Common myeloid progenitor, CD34-positive (primary cell): Measurements from ENCODE around the gene DCAF7.
A peak's percentile ranks its signal among the peaks of the same experiment; 100 is the strongest.

ENCODE experiments used
- CTCF ChIA-PET: fragments of 350-600 bp; sonication (Branson Sonifier 250); formaldehyde crosslinking; loops from one replicate; lab custom pipeline; 2021; ENCODE audit warnings: antibody characterized with exemption; lab: Charles Lee
- POLR2A ChIA-PET: fragments of 350-600 bp; sonication (Branson Sonifier 250); formaldehyde crosslinking; loops from one replicate; lab custom pipeline; 2021; ENCODE audit warnings: antibody characterized with exemption; lab: Charles Lee
- DNase-seq, 3 donors: peaks; one replicate each; pipeline versions ENCODE4 v3.0.0 to v3.0.0-alpha.2; 2013
- H3K27ac ChIP-seq, 2 experiments: 1 replicate in 1 of 2; 2 replicates in 1 of 2; pipeline ENCODE4 v1.7.0; 2013; ENCODE audit warnings: inconsistent platforms in 2 of 2, low read length in 2 of 2, mild to moderate bottlenecking in 2 of 2, low read depth in 1 of 2, moderate library complexity in 1 of 2; ENCODE audit not compliant: severe bottlenecking in 2 of 2, insufficient read depth in 1 of 2, poor library complexity in 1 of 2
- H3K27me3 ChIP-seq, 5 experiments: replicated peaks in 2 of 5; 1 replicate in 3 of 5; 2 replicates in 2 of 5; pipeline versions ENCODE4 v1.6.1 to v1.7.0; 2013; ENCODE audit warnings: low read length in 4 of 5, mild to moderate bottlenecking in 2 of 5, moderate library complexity in 2 of 5, inconsistent platforms in 1 of 5; ENCODE audit not compliant: insufficient read depth in 5 of 5, control insufficient read depth in 4 of 5
- H3K36me3 ChIP-seq, 4 experiments: 1 replicate in 2 of 4; 2 replicates in 2 of 4; pipeline versions ENCODE4 v1.6.1 to v1.7.0; 2013; ENCODE audit warnings: low read length in 3 of 4, control low read depth in 1 of 4, mild to moderate bottlenecking in 1 of 4; ENCODE audit not compliant: control insufficient read depth in 4 of 4, insufficient read depth in 4 of 4
- H3K4me1 ChIP-seq, 4 experiments: 1 replicate in 3 of 4; 2 replicates in 1 of 4; pipeline versions ENCODE4 v1.6.1 to v1.7.1; 2013; ENCODE audit warnings: low read length in 3 of 4, mild to moderate bottlenecking in 3 of 4, control low read depth in 1 of 4, inconsistent platforms in 1 of 4, moderate library complexity in 1 of 4; ENCODE audit not compliant: control insufficient read depth in 4 of 4, insufficient read depth in 4 of 4; ENCODE audit errors: control extremely low read depth in 1 of 4
- H3K4me3 ChIP-seq, 7 experiments: 1 replicate in 4 of 7; 2 replicates in 3 of 7; pipeline versions ENCODE4 v1.5.1 to v1.7.0; 2013; ENCODE audit warnings: mild to moderate bottlenecking in 7 of 7, low read length in 6 of 7, moderate library complexity in 6 of 7, inconsistent platforms in 2 of 7, low read depth in 2 of 7, control low read depth in 1 of 7; ENCODE audit not compliant: insufficient read depth in 4 of 7, control insufficient read depth in 1 of 7; ENCODE audit errors: extremely low read depth in 1 of 7
- H3K9me3 ChIP-seq, 5 experiments: 1 replicate in 4 of 5; 2 replicates in 1 of 5; pipeline versions ENCODE4 v1.6.1 to v1.7.1; 2013; ENCODE audit warnings: low read length in 4 of 5, mild to moderate bottlenecking in 2 of 5, inconsistent platforms in 1 of 5, low read depth in 1 of 5, moderate library complexity in 1 of 5; ENCODE audit not compliant: control insufficient read depth in 4 of 5, insufficient read depth in 2 of 5; ENCODE audit errors: control extremely low read depth in 1 of 5
- WGBS: methylation state at CpG from one replicate; pipeline ENCODE4 v1.1.5; 2013; ENCODE audit not compliant: insufficient coverage; 5-methylcytosine and 5-hydroxymethylcytosine counted together

DCAF7 gene

DNA sequence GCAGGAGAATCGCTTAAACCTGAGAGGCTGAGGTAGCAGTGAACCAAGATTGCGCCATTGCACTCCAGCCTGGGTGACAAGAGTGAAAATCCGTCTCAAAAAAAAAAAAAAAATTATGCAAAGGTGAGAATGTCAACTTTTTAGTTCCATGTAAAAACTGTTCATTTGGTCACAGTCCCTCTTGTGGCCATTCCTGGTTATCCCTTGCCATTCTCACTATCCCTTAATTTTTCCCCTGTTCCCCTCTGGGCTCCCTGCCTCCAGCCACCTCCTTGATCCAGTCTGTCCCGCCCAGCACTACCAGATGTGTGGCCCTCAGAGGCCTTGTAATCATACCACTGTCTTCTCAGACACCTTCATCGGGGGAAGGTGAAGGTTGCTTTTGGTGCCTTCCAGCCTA is 23.4 kb downstream of the DCAF7 start:
- peaks cover 4 to 22% (median 13%) of the 10 kb centered on the region in 4 experiments for H3K36me3 ChIP-seq
- no peak for DNase-seq
- POLR2A ChIA-PET, result no interaction called here
- no peaks in the 10 kb centered on the region for H3K27me3 ChIP-seq
- CTCF ChIA-PET, result interaction anchor here (0.6 to 1.3 kb wide), 3 partner anchors 22 to 147 kb away, joined by 3 to 4 read pairs (median 3); no protein-coding TSS in a partner anchor
- no peaks in the 10 kb centered on the region for H3K4me1 ChIP-seq
- H3K27ac ChIP-seq, result peak overlapping the region in 1 of 2 experiments; percentile 18
- no peaks in the 10 kb centered on the region for H3K9me3 ChIP-seq
- 97% methylated on average over 3 of the region's 5 CpGs for WGBS
- no peak overlapping the region for H3K4me3 ChIP-seq

DNA sequence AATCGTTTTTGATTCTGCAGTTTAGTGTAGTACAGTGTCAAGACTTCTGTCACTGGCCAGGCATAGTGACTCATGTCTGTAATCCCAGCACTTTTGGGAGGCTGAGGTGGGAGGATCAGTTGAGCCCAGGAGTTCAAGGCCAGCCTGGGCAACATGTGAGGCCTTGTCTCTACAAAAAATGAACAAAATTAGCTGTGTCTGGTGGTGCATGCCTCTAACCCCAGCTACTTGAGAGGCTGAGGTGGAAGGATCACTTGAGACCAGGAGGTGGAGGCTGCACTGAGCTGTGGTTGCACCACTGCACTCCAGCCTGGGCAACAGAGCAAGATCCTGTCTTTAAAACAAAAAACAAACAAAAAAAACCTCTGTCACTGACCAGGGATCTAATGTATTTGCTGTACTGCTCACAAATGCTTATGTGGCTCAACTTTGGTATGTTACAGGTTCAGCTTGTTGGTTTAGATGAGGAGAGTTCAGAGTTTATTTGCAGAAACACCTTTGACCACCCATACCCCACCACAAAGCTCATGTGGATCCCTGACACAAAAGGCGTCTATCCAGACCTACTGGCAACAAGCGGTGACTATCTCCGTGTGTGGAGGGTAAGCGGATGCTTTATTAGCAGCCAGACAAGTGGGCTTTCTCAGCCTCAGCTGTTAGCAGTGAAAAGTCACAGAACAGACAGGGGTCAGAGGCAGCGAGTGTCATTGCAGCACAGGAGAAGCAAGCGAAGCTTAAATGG is 27.9 kb downstream of the DCAF7 start:
- Histone ChIP-seq H3K4me3 (no peak overlapping the region), H3K36me3 (peaks cover 6 to 52% (median 39%) of the 10 kb centered on the region in 4 experiments), H3K4me1 (no peaks in the 10 kb centered on the region), H3K27ac (no peak overlapping the region), H3K9me3 (no peaks in the 10 kb centered on the region), H3K27me3 (no peaks in the 10 kb centered on the region)
- ChIA-PET POLR2A (no interaction called here), CTCF (interaction anchor here (0.7 to 1.7 kb wide), 5 partner anchors 9 to 154 kb away, joined by 3 to 4 read pairs (median 3); no protein-coding TSS in a partner anchor)
- DNase-seq, result no peak
- WGBS, result 100% methylated on average over 7 of the region's 7 CpGs

DNA sequence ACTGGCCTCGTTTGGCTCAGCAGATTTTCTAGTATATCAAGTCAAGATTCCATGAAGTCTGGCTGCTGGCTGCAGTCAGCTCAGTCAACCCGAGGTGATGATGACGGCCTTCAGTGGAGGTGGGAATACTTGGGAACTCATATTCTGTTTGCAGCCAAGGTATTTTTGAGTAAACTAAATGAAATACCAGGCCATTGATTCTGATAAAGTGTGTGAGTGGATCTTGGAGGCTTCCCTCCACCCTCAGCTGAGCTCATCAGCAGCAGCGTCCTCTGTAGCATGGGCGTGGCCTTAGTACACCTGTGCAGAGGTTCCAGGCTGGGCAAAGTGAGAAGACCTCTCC is 28.5 kb downstream of the DCAF7 start:
- H3K36me3 ChIP-seq, result peaks cover 6 to 57% (median 45%) of the 10 kb centered on the region in 4 experiments
- WGBS, result 90% methylated on average over 3 of the region's 5 CpGs
- CTCF ChIA-PET, result interaction anchor here (0.7 to 1.7 kb wide), 5 partner anchors 10 to 155 kb away, joined by 3 to 4 read pairs (median 3); no protein-coding TSS in a partner anchor

DNA sequence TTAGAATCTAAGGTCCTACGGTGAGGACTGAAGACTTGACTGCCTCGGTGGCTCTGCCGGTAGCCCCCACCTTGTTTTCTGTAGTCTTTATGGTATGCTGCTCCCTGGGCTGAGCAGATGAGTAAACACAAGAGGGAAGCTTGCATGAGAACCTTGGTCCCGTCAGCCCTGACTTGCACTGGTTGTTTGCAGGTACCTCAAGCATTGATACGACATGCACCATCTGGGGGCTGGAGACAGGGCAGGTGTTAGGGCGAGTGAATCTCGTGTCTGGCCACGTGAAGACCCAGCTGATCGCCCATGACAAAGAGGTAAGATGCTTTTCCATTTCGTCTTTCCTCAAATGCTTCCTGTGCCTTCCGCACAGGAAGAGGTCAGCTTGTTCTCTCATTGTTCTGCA is 29.4 kb downstream of the DCAF7 start:
- POLR2A ChIA-PET, result no interaction called here
- DNase-seq, result no peak
- Histone ChIP-seq H3K4me3 (no peak overlapping the region), H3K36me3 (peaks cover 6 to 58% (median 50%) of the 10 kb centered on the region in 4 experiments), H3K27ac (no peak overlapping the region), H3K9me3 (no peaks in the 10 kb centered on the region), H3K4me1 (no peaks in the 10 kb centered on the region), H3K27me3 (no peaks in the 10 kb centered on the region)
- WGBS, result 96% methylated on average over 10 of the region's 11 CpGs
- CTCF ChIA-PET, result interaction anchor here (1.1 to 1.7 kb wide), 2 partner anchors 10 to 17 kb away, joined by 3 to 4 read pairs; no protein-coding TSS in a partner anchor

More for the DNA sequence above, 28.5 kb downstream of the DCAF7 start:
- DNase-seq, result no peak
- POLR2A ChIA-PET, result no interaction called here
- Histone ChIP-seq H3K27me3 (no peaks in the 10 kb centered on the region), H3K4me3 (no peak overlapping the region), H3K4me1 (no peaks in the 10 kb centered on the region), H3K27ac (no peak overlapping the region), H3K9me3 (no peaks in the 10 kb centered on the region)

DNA sequence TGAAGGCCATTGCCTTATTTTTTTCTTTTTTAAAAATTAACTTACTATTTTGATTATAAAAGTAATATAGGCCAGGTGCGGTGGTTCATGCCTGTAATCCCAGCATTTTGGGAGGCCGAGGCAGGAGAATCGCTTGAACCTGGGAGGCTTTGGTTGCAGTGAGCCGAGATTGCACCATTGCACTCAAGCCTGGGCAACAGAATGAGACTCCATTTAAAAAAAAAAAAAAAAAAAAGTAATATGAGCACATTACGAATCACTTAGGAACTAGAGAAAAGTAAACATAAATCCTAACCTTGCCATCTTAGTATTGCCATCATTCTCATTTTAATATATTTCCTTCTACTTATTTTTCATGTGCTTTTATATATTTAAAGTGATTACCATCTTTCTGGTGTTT is 37.5 kb downstream of the DCAF7 start:
- no CpG with 5 or more reads among the region's 5 CpGs for WGBS
- POLR2A ChIA-PET, result no interaction called here
- DNase-seq, result no peak

DNA sequence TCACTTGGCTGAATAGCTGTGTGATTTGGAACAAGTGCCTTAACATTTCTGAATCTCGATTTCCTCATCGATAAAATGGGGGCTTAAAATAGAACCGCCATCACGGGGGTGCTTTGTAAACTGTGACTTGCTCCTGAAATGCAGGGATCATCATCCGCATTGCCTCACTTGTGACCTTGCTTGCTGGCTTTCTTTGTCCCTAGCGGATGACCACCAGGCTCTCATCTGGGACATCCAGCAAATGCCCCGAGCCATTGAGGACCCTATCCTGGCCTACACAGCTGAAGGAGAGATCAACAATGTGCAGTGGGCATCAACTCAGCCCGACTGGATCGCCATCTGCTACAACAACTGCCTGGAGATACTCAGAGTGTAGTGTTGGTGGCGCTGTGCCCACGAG is 38.5 kb downstream of the DCAF7 start:
- Histone ChIP-seq H3K27ac (no peak overlapping the region), H3K9me3 (no peaks in the 10 kb centered on the region), H3K4me3 (no peak overlapping the region), H3K36me3 (peaks cover 39 to 83% (median 61%) of the 10 kb centered on the region in 4 experiments), H3K27me3 (no peaks in the 10 kb centered on the region), H3K4me1 (peaks cover 0 to 8% (median 0%) of the 10 kb centered on the region in 4 experiments)
- POLR2A ChIA-PET, result no interaction called here
- no peak for DNase-seq
- 98% methylated on average over 11 of the region's 11 CpGs for WGBS
- CTCF ChIA-PET, result no interaction called here

More for the DNA sequence above, 37.5 kb downstream of the DCAF7 start:
- H3K4me3 ChIP-seq, result no peak overlapping the region
- peaks cover 37 to 85% (median 67%) of the 10 kb centered on the region in 4 experiments for H3K36me3 ChIP-seq
- H3K27me3 ChIP-seq, result no peaks in the 10 kb centered on the region
- H3K9me3 ChIP-seq, result no peaks in the 10 kb centered on the region
- CTCF ChIA-PET, result interaction anchor here (1.2 kb wide), 1 partner anchor 25 kb away, joined by 5 read pairs; no protein-coding TSS in a partner anchor
- peaks cover 0 to 8% (median 0%) of the 10 kb centered on the region in 4 experiments for H3K4me1 ChIP-seq
- H3K27ac ChIP-seq, result no peak overlapping the region

DNA sequence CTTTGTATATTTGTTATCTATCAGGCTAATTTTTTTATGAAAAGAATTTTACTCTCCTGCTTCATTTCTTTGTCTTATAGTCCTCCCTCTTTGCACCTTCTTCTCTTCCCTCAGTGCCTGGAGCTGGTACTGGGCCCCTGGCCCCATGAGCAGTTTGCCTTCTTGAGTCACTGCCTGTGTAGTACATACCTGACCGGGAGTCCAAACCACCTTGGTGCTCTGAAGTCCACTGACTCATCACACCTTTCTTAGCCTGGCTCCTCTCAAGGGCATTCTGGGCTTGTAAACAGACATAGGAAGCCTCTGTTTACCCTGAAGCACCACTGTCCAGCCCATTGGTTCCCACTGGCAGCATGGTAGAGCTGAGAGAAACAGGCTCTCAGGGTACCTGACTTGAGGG is 39.4 kb downstream of the DCAF7 start:
- CTCF ChIA-PET, result interaction anchor here (1.6 kb wide), 1 partner anchor 15 kb away, joined by 6 read pairs; no protein-coding TSS in a partner anchor
- H3K4me3 ChIP-seq, result no peak overlapping the region
- DNase-seq, result no peak
- H3K9me3 ChIP-seq, result no peaks in the 10 kb centered on the region
- H3K4me1 ChIP-seq, result peaks cover 0 to 8% (median 0%) of the 10 kb centered on the region in 4 experiments
- no peak overlapping the region for H3K27ac ChIP-seq
- WGBS, result 100% methylated on average over 1 of the region's 1 CpG
- no peaks in the 10 kb centered on the region for H3K27me3 ChIP-seq
- POLR2A ChIA-PET, result no interaction called here
- peaks cover 37 to 76% (median 60%) of the 10 kb centered on the region in 4 experiments for H3K36me3 ChIP-seq
